ENCODE measurements around the gene SIGMAR1.
A peak's percentile ranks its signal among the peaks of the same experiment; 100 is the strongest.

Gene SIGMAR1

GRCh38 chr9:34637356-34638137 is at the start of gene SIGMAR1:
TSS of gene SIGMAR1 (minus strand) at chr9:34637787. CDS start at chr9:34637697, 90 bp downstream.
- TF ChIP-seq CTCF (IDR thresholded peaks at IDR 0.05; ENCODE audit: low read depth, low read length) (no peak), POLR2A (IDR thresholded peaks at IDR 0.05; ENCODE audit: extremely low read depth, insufficient read length) (peak; percentile 98), MAX (IDR thresholded peaks at IDR 0.05; ENCODE audit: low read depth, low read length) (peak; percentile 50; the same call in 1 of the 2 replicates), MYC (IDR thresholded peaks at IDR 0.05; ENCODE audit: low read depth, low read length) (0 out of 2 replicates have a peak, but pooled peaks have one; percentile 44)
- H3K4me3 ChIP-seq (ENCODE audit: low read depth, low read length): peak within 1 kb of the TSS; percentile 90
- DNase-seq (ENCODE audit: low read depth): peak; percentile 100

- TF ChIP-seq CTCF (IDR thresholded peaks at IDR 0.05; ENCODE audit: low read depth, low read length) (no peak), MAX (IDR thresholded peaks at IDR 0.05; ENCODE audit: low read depth, low read length) (no peak), MYC (IDR thresholded peaks at IDR 0.05; ENCODE audit: low read depth, low read length) (no peak), POLR2A (IDR thresholded peaks at IDR 0.05; ENCODE audit: extremely low read depth, insufficient read length) (no peak)
- no peak for DNase-seq (ENCODE audit: low read depth)
Measured at GRCh38 chr9:34686732-34687131, 49.1 kb upstream of the SIGMAR1 start.

GRCh38 chr9:34686231-34686630 is 48.6 kb upstream of the SIGMAR1 start:
- no peak overlapping the region for H3K4me3 ChIP-seq (ENCODE audit: low read depth, low read length)
- TF ChIP-seq CTCF (IDR thresholded peaks at IDR 0.05; ENCODE audit: low read depth, low read length): no peak
- no peak for TF ChIP-seq MYC (IDR thresholded peaks at IDR 0.05; ENCODE audit: low read depth, low read length)
- TF ChIP-seq POLR2A (IDR thresholded peaks at IDR 0.05; ENCODE audit: extremely low read depth, insufficient read length): no peak
- TF ChIP-seq MAX (IDR thresholded peaks at IDR 0.05; ENCODE audit: low read depth, low read length): no peak
- DNase-seq (ENCODE audit: low read depth): no peak

More at GRCh38 chr9:34686732-34687131, 49.1 kb upstream of the SIGMAR1 start:
- H3K4me3 ChIP-seq (ENCODE audit: low read depth, low read length): no peak overlapping the region

DNA sequence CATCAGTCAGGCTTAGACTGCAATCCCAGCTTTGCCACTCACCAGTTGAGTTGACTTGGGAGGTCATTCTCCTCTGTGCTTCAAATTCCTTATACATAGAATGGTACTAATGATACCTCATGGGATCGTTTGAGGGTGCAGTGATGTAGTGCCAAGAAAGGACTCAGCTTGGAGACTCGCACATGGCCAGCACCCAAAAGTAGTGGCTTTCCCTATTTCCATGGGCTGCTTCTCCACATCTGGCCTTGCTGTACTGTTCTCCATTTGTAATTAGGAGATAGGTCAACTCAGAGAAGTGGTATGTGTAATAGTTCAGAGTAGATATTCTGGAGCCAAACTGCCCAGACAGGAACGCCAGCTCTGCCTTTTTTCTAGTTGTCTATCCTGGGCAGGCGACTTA is 48.0 kb upstream of the SIGMAR1 start:
- DNase-seq (ENCODE audit: low read depth): no peak
- no peak overlapping the region for H3K4me3 ChIP-seq (ENCODE audit: low read depth, low read length)

GRCh38 chr9:34684816-34685215 is 47.2 kb upstream of the SIGMAR1 start:
- no peak for DNase-seq (ENCODE audit: low read depth)
- TF ChIP-seq POLR2A (IDR thresholded peaks at IDR 0.05; ENCODE audit: extremely low read depth, insufficient read length): no peak
- no peak for TF ChIP-seq MYC (IDR thresholded peaks at IDR 0.05; ENCODE audit: low read depth, low read length)
- no peak for TF ChIP-seq CTCF (IDR thresholded peaks at IDR 0.05; ENCODE audit: low read depth, low read length)
- TF ChIP-seq MAX (IDR thresholded peaks at IDR 0.05; ENCODE audit: low read depth, low read length): no peak
- H3K4me3 ChIP-seq (ENCODE audit: low read depth, low read length): no peak overlapping the region

More for the DNA sequence above, 48.0 kb upstream of the SIGMAR1 start:
- no peak for TF ChIP-seq CTCF (IDR thresholded peaks at IDR 0.05; ENCODE audit: low read depth, low read length)
- no peak for TF ChIP-seq POLR2A (IDR thresholded peaks at IDR 0.05; ENCODE audit: extremely low read depth, insufficient read length)
